ENCODE data around the gene TRA2B. TPM values are rescaled to one million over a fixed set of nuclear protein-coding genes. Genes with fewer than 3 reads are reported as not detected.

Gene TRA2B
- total RNA-seq, 2 experiments from 2014 or later = 228 to 344 TPM

DNA sequence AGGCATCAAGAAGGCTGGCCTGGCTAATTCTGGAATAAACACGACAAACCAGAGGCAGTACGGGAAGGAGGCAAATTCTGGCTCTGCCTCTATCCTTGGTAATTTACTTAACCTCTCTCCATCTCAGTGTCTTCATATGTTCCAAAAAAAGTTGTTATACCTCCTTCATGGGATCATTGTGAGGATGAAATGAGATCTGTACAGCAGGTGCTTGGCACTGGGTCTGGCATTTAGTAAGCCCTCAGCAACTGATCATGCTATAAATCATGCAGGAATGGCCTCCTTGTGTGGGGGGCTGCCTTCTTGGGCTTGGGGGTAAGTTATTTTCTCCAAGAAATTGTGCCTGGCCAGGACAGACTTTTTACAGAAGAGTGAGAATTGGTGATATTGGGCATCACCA, 38.3 kb upstream of the TRA2B start:
- Mint-ChIP-seq H3K4me3 (no peak overlapping the region), H3K27ac (no peak overlapping the region), H3K27me3 (no peaks in the 10 kb centered on the region), H3K36me3 (ENCODE audit: low read depth) (no peaks in the 10 kb centered on the region), H3K9me3 (ENCODE audit: low read depth) (no peaks in the 10 kb centered on the region), H3K4me1 (peaks cover 18% of the 10 kb centered on the region)
- intact Hi-C loops (cut with DNase I, micrococcal nuclease) = loop anchor here (2.0 to 5.0 kb wide), 9 partner anchors 15 to 845 kb away; partner anchors contain the start of gene ETV5 (in 1 of the 2)
- ATAC-seq (no peak), DNase-seq (no peak)
- ChIA-PET CTCF (interaction anchor here (0.7 to 4.2 kb wide), 12 partner anchors 13 to 1225 kb away, joined by 3 to 40 read pairs (median 5); no protein-coding TSS in a partner anchor), POLR2A (interaction anchor here (1.5 kb wide), 1 partner anchor 33 kb away, joined by 6 read pairs; no protein-coding TSS in a partner anchor)

- ATAC-seq (no peak), DNase-seq (no peak)
- CTCF ChIA-PET = interaction anchor here (0.6 to 1.2 kb wide), 2 partner anchors 15 to 28 kb away, joined by 4 read pairs; no protein-coding TSS in a partner anchor
- Mint-ChIP-seq H3K36me3 (ENCODE audit: low read depth) (no peaks in the 10 kb centered on the region), H3K27me3 (no peaks in the 10 kb centered on the region), H3K4me1 (peaks cover 2% of the 10 kb centered on the region), H3K9me3 (ENCODE audit: low read depth) (no peaks in the 10 kb centered on the region), H3K4me3 (no peak overlapping the region), H3K27ac (no peak overlapping the region)
- intact Hi-C loops (cut with DNase I, micrococcal nuclease) = no loop called here
- POLR2A ChIA-PET = no interaction called here
Observed at GRCh38 chr3:185971579-185971978, 33.8 kb upstream of the TRA2B start.

DNA sequence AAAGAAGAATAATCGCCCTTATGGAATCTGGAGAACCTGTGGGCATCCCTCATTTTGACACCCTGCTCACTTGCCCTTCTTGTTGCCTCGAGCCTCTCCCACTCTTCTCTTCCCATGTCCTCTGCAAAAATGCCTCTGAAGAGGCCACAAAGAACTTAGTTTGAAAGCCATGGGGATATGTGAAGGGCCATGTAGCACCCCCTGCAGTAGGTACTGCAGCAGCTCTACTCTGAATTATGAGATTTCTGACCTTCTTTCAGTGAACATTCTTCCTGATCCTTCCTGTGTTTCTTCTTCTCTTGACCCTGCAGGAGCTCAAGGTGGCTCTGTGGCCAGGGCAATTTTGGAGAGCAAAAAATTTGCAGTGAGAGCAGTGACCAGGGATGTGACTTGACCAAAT, 30.4 kb upstream of the TRA2B start:
- no peaks in the 10 kb centered on the region for H3K36me3 Mint-ChIP-seq (ENCODE audit: low read depth)
- H3K4me1 Mint-ChIP-seq = no peaks in the 10 kb centered on the region
- ATAC-seq (no peak), DNase-seq (no peak)
- ChIA-PET POLR2A (no interaction called here), CTCF (interaction anchor here (0.7 to 4.6 kb wide), 5 partner anchors 9 to 186 kb away, joined by 3 to 48 read pairs (median 3); no protein-coding TSS in a partner anchor)
- no peaks in the 10 kb centered on the region for H3K27me3 Mint-ChIP-seq
- H3K27ac Mint-ChIP-seq = no peak overlapping the region
- intact Hi-C loops (cut with DNase I, micrococcal nuclease) = no loop called here
- no peak overlapping the region for H3K4me3 Mint-ChIP-seq
- H3K9me3 Mint-ChIP-seq (ENCODE audit: low read depth) = peaks cover 8% of the 10 kb centered on the region

GRCh38 chr3:185966655-185967054, 28.8 kb upstream of the TRA2B start:
- no peak overlapping the region for H3K27ac Mint-ChIP-seq
- no peaks in the 10 kb centered on the region for H3K4me1 Mint-ChIP-seq
- no peak overlapping the region for H3K4me3 Mint-ChIP-seq
- DNase-seq (no peak), ATAC-seq (no peak)
- intact Hi-C loops (cut with DNase I, micrococcal nuclease) = no loop called here
- peaks cover 8% of the 10 kb centered on the region for H3K9me3 Mint-ChIP-seq (ENCODE audit: low read depth)
- CTCF ChIA-PET = interaction anchor here (0.6 to 4.6 kb wide), 2 partner anchors 23 to 999 kb away, joined by 4 to 48 read pairs; no protein-coding TSS in a partner anchor
- no peaks in the 10 kb centered on the region for H3K27me3 Mint-ChIP-seq
- H3K36me3 Mint-ChIP-seq (ENCODE audit: low read depth) = no peaks in the 10 kb centered on the region
- POLR2A ChIA-PET = interaction anchor here (0.6 to 0.7 kb wide), 3 partner anchors 20 to 650 kb away, joined by 3 to 5 read pairs (median 4); no protein-coding TSS in a partner anchor

GRCh38 chr3:185965496-185965895, 27.7 kb upstream of the TRA2B start:
- Mint-ChIP-seq H3K4me1 (no peaks in the 10 kb centered on the region), H3K27ac (no peak overlapping the region), H3K4me3 (no peak overlapping the region), H3K36me3 (ENCODE audit: low read depth) (no peaks in the 10 kb centered on the region), H3K9me3 (ENCODE audit: low read depth) (peaks cover 8% of the 10 kb centered on the region), H3K27me3 (no peaks in the 10 kb centered on the region)
- intact Hi-C loops (cut with DNase I, micrococcal nuclease) = no loop called here
- CTCF ChIA-PET = interaction anchor here (4.6 kb wide), 1 partner anchor 22 kb away, joined by 48 read pairs; no protein-coding TSS in a partner anchor
- POLR2A ChIA-PET = no interaction called here
- no peak for ATAC-seq
- no peak for DNase-seq

DNA sequence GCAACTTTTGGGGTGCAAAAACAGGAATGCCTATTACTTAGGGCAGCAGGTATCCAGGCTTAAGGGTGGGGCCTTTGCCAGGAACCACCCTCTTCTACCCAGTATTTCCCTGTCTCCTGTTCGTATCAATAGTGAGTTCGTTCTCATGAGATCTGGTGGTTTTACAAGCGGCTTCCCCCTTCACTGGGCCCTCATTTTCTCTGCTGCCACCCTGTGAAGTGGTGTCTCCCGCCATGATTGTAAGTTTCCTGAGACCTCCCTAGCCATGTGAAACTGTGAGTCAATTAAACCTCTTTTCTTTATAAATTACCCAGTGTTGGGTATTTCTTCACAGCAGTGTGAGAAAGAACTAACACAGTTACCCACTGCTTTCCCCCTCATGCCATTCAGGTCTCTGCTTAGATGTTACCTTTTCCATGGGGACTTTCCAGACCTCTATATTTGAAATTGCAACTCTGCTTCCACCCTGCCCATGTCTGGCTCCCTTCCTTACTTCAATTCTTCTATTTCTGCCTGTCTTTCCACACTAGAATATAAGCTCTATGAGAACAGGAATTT, 23.9 kb upstream of the TRA2B start:
- intact Hi-C loops (cut with DNase I, micrococcal nuclease) = loop anchor here in 1 of 2 experiments (2.0 kb wide), 1 partner anchor 15 kb away; no protein-coding TSS in a partner anchor
- ChIA-PET POLR2A (interaction anchor here (0.8 kb wide), 1 partner anchor 11 kb away, joined by 3 read pairs; no protein-coding TSS in a partner anchor), CTCF (interaction anchor here (1.2 to 11.9 kb wide), 3 partner anchors 15 to 280 kb away, joined by 3 to 129 read pairs (median 12); no protein-coding TSS in a partner anchor)

DNA sequence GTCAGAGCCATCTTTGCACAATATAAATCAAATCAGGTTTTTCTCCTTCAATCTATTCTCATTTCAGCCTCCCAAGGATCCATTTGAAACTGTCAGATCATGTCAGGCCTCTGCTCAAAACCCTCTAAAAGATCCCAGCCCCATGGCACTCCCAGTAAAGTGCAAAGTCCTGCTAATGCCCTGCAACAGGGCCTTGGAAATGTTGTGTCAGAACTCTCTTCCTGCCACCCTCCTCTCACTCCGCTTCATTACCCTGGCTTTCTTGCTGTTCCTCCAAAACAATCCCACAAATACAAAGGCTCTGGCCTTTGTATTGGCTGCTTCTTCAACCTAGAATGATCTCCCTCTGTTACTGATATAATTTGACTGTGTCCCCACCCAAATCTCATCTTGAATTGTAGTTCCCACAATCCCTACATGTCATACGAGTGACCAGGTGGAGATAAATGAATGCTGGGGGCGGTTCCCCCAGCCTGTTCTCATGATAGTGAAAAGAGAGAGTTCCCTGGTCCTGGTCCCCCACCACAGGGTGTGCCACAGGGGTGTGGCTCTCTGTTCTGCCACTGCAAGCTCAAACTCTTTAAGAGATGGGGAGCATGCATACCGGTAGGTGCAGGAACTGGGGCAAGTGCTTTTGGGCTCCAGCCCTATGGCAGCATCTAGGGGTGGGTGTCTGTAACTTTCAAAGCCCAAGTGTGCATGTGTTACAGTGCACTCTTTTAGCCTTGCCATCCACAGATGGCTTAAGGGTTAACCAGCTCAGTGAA, 22.9 kb upstream of the TRA2B start:
- DNase-seq = peak; percentile 44
- H3K36me3 Mint-ChIP-seq (ENCODE audit: low read depth) = no peaks in the 10 kb centered on the region
- intact Hi-C loops (cut with DNase I, micrococcal nuclease) = loop anchor here (1.0 to 2.0 kb wide), 2 partner anchors 16 to 22 kb away; partner anchors contain the start of gene TRA2B (in 1 of the 2)
- H3K4me3 Mint-ChIP-seq = no peak overlapping the region
- peaks cover 3% of the 10 kb centered on the region for H3K9me3 Mint-ChIP-seq (ENCODE audit: low read depth)
- peaks cover 1% of the 10 kb centered on the region for H3K4me1 Mint-ChIP-seq
- POLR2A ChIA-PET = interaction anchor here (0.6 to 1.2 kb wide), 4 partner anchors 38 to 610 kb away, joined by 3 to 8 read pairs (median 4); partner anchors contain the start of gene DNAJB11
- no peak overlapping the region for H3K27ac Mint-ChIP-seq
- CTCF ChIA-PET = interaction anchor here (1.0 to 11.9 kb wide), 3 partner anchors 16 to 580 kb away, joined by 4 to 129 read pairs (median 5); no protein-coding TSS in a partner anchor
- peak; percentile 34 for ATAC-seq
- no peaks in the 10 kb centered on the region for H3K27me3 Mint-ChIP-seq

More for the DNA sequence above, 23.9 kb upstream of the TRA2B start:
- Mint-ChIP-seq H3K36me3 (ENCODE audit: low read depth) (no peaks in the 10 kb centered on the region), H3K27me3 (no peaks in the 10 kb centered on the region), H3K27ac (no peak overlapping the region), H3K4me3 (no peak overlapping the region), H3K4me1 (peaks cover 1% of the 10 kb centered on the region), H3K9me3 (ENCODE audit: low read depth) (peaks cover 8% of the 10 kb centered on the region)
- ATAC-seq (peak; percentile 62), DNase-seq (peak; percentile 45)

GRCh38 chr3:185959609-185960521, 22.1 kb upstream of the TRA2B start:
- no peak overlapping the region for H3K27ac Mint-ChIP-seq

DNA sequence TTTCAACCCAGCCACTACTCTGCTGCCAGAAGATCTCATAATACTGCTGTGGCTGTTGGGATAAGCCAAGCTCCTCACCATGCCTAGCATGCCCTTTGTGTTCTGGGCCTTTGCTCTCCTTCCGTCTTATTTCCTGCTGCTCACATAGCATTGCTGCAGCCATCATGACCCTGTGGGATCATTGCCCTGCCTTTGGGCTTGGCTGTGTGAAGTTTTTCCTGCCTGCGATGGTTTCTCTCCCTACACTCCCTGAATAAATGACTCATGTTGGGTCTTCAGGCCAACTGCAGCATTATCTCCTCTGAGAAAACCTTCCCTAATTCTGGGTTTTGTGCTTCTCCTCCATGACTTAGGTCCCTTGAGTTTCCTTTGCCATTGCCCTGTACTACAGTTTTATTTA, 20.8 kb upstream of the TRA2B start:
- ChIA-PET POLR2A (no interaction called here), CTCF (interaction anchor here (0.7 to 11.9 kb wide), 2 partner anchors 15 to 243 kb away, joined by 3 to 129 read pairs; no protein-coding TSS in a partner anchor)
- intact Hi-C loops (cut with DNase I, micrococcal nuclease) = no loop called here
- ATAC-seq (no peak), DNase-seq (no peak)
- peaks cover 1% of the 10 kb centered on the region for H3K4me1 Mint-ChIP-seq
- peak overlapping the region; percentile 5 for H3K27ac Mint-ChIP-seq
- H3K9me3 Mint-ChIP-seq (ENCODE audit: low read depth) = no peaks in the 10 kb centered on the region
- no peak overlapping the region for H3K4me3 Mint-ChIP-seq
- H3K36me3 Mint-ChIP-seq (ENCODE audit: low read depth) = no peaks in the 10 kb centered on the region
- H3K27me3 Mint-ChIP-seq = no peaks in the 10 kb centered on the region

More at GRCh38 chr3:185959609-185960521, 22.1 kb upstream of the TRA2B start:
- DNase-seq = no peak
- Mint-ChIP-seq H3K9me3 (ENCODE audit: low read depth) (no peaks in the 10 kb centered on the region), H3K27me3 (no peaks in the 10 kb centered on the region), H3K4me1 (peaks cover 1% of the 10 kb centered on the region), H3K36me3 (ENCODE audit: low read depth) (no peaks in the 10 kb centered on the region), H3K4me3 (no peak overlapping the region)
- ATAC-seq = peak; percentile 61
- intact Hi-C loops (cut with DNase I, micrococcal nuclease) = loop anchor here (1.0 to 2.0 kb wide), 2 partner anchors 17 to 22 kb away; partner anchors contain the start of gene TRA2B (in 1 of the 2)
- CTCF ChIA-PET = interaction anchor here (1.0 to 11.9 kb wide), 3 partner anchors 16 to 581 kb away, joined by 4 to 129 read pairs (median 5); no protein-coding TSS in a partner anchor
- POLR2A ChIA-PET = interaction anchor here (0.6 to 1.2 kb wide), 3 partner anchors 575 to 611 kb away, joined by 3 to 15 read pairs (median 8); partner anchors contain the start of gene DNAJB11

- Mint-ChIP-seq H3K36me3 (ENCODE audit: low read depth) (no peaks in the 10 kb centered on the region), H3K27ac (no peak overlapping the region), H3K4me3 (no peak overlapping the region), H3K4me1 (peaks cover 1% of the 10 kb centered on the region), H3K9me3 (ENCODE audit: low read depth) (no peaks in the 10 kb centered on the region), H3K27me3 (peaks cover 2% of the 10 kb centered on the region)
- ChIA-PET POLR2A (no interaction called here), CTCF (interaction anchor here (0.6 to 11.9 kb wide), 4 partner anchors 13 to 658 kb away, joined by 4 to 129 read pairs (median 4); no protein-coding TSS in a partner anchor)
- no peak for ATAC-seq
- intact Hi-C loops (cut with DNase I, micrococcal nuclease) = no loop called here
- DNase-seq = no peak
Observed at GRCh38 chr3:185956244-185956643, 18.4 kb upstream of the TRA2B start.

Data from activated CD4-positive, alpha-beta T cell treated with anti-CD3 and anti-CD28 coated beads for 36 hours (primary cell).